ENCODE data around the gene LEPROT. TPM values are rescaled to one million over a fixed set of nuclear protein-coding genes. Genes with fewer than 3 reads are reported as not detected.
A peak's percentile ranks its signal among the peaks of the same experiment; 100 is the strongest.

The LEPROT gene
- total and polyA plus RNA-seq, 2 of the 8 experiments (the other 6 are each of a cell fraction or from before 2014, with no cell fraction given) = 25.7 to 27.2 TPM

GRCh38 chr1:65419681-65420589, 533 bp upstream of the LEPROT start:
- H3K9ac ChIP-seq (replicated peaks in 1 of 4; ENCODE audit: extremely low read depth in 1 of 4, low read depth in 3 of 4, low read length in 3 of 4) = peak overlapping the region in 3 of 4 experiments; percentile 42 to 69 (median 47); a peak in 4 of 7 replicates
- no peak for FAIRE-seq
- H4K5ac ChIP-seq (ENCODE audit: insufficient read length, low read depth, low read length) = no peak overlapping the region
- no peak overlapping the region for H2BK120ac ChIP-seq (replicated peaks; ENCODE audit: low read depth, low read length)
- H3K27ac ChIP-seq (ENCODE audit: low read depth, low read length) = peak overlapping the region; percentile 46; the same call in 1 of the 2 replicates
- no peaks in the 10 kb centered on the region for H3K36me3 ChIP-seq (ENCODE audit: control insufficient read depth in 2 of 4, insufficient read depth in 4 of 4, low read length in 3 of 4)
- H3K14ac ChIP-seq (ENCODE audit: insufficient read length) = no peak overlapping the region
- H2BK5ac ChIP-seq (ENCODE audit: low read depth, low read length) = peak overlapping the region; percentile 79
- H3K27me3 ChIP-seq (replicated peaks in 1 of 4; ENCODE audit: control insufficient read depth in 3 of 4, extremely low read depth in 1 of 4, insufficient read depth in 3 of 4, low read length in 3 of 4) = no peaks in the 10 kb centered on the region
- H4K20me1 ChIP-seq (replicated peaks in 1 of 2; ENCODE audit: control insufficient read depth in 1 of 2, insufficient read depth in 2 of 2, low read length in 2 of 2) = no peaks in the 10 kb centered on the region
- H3K23me2 ChIP-seq (ENCODE audit: low read depth, low read length) = peaks cover 6% of the 10 kb centered on the region
- POLR2A ChIA-PET (ENCODE audit: partially characterized antibody) = interaction anchor here (0.7 to 1.5 kb wide), 5 partner anchors 10 to 110 kb away, joined by 3 to 5 read pairs (median 5); partner anchors contain the start of gene DNAJC6
- CTCF ChIA-PET (ENCODE audit: partially characterized antibody) = interaction anchor here (0.7 to 3.6 kb wide), 8 partner anchors 10 to 272 kb away, joined by 3 to 10 read pairs (median 4); no protein-coding TSS in a partner anchor
- peaks cover 0 to 35% of the 10 kb centered on the region in 2 experiments; a peak in 3 of 4 replicates for H3K79me2 ChIP-seq (ENCODE audit: control insufficient read depth in 1 of 2, insufficient read depth in 2 of 2, low read length in 2 of 2)
- H3K4me1 ChIP-seq (replicated peaks in 1 of 4; ENCODE audit: control insufficient read depth in 3 of 4, insufficient read depth in 4 of 4, low read length in 3 of 4) = peaks cover 0 to 18% (median 10%) of the 10 kb centered on the region in 4 experiments; a peak in 5 of 7 replicates
- no peak overlapping the region for H3K4ac ChIP-seq (replicated peaks; ENCODE audit: insufficient read length, low read depth, low read length)
- peak overlapping the region; percentile 94 for H2AFZ ChIP-seq (ENCODE audit: low read length)
- H2AK5ac ChIP-seq (ENCODE audit: low read depth, low read length) = no peak overlapping the region
- peak; percentile 91 to 98 for DNase-seq (ENCODE audit: low read depth in 1 of 2, low spot score in 2 of 2)
- 2% methylated on average over 15 of the region's 52 CpGs; no CpG with 5 or more reads in 1 of the 2 experiments for WGBS, 2 experiments (ENCODE audit: extremely low coverage in 1 of 2, insufficient coverage in 1 of 2, insufficient read length in 1 of 2, insufficient replicate concordance in 2 of 2, low coverage in 1 of 2, low lambda C conversion rate in 2 of 2, missing lambda C conversion rate in 1 of 2)
- no peak overlapping the region for H2BK12ac ChIP-seq (ENCODE audit: low read depth, low read length)
- H2BK20ac ChIP-seq (ENCODE audit: low read length) = no peak overlapping the region
- peak overlapping the region; percentile 81 to 98 for H3K4me2 ChIP-seq (ENCODE audit: insufficient read depth in 1 of 2, low read depth in 2 of 2, low read length in 2 of 2)
- no peak overlapping the region for H3K23ac ChIP-seq (ENCODE audit: insufficient read length)
- H4K8ac ChIP-seq (ENCODE audit: extremely low read depth, insufficient read depth, low read length) = peak overlapping the region; percentile 69
- H2BK15ac ChIP-seq (ENCODE audit: low read length) = no peak overlapping the region
- peak overlapping the region; percentile 81 to 94 (median 87) for H3K4me3 ChIP-seq (ENCODE audit: extremely low read depth in 1 of 4, insufficient read depth in 2 of 4, low read depth in 3 of 4, low read length in 4 of 4)
- peaks cover 9% of the 10 kb centered on the region for H3K79me1 ChIP-seq (ENCODE audit: low read depth, low read length)
- H3K56ac ChIP-seq (replicated peaks; ENCODE audit: insufficient read length, low read depth, low read length) = peak overlapping the region; percentile 52
- H3K9me3 ChIP-seq (ENCODE audit: insufficient read depth in 2 of 2, low read depth in 1 of 2, low read length in 1 of 2) = no peaks in the 10 kb centered on the region
- H3K18ac ChIP-seq (ENCODE audit: extremely low read depth, low read length) = peak overlapping the region; percentile 85; the same call in 1 of the 2 replicates
- no peak overlapping the region for H4K91ac ChIP-seq (replicated peaks; ENCODE audit: insufficient read length, low read length)
- TF ChIP-seq, protein P1, sequence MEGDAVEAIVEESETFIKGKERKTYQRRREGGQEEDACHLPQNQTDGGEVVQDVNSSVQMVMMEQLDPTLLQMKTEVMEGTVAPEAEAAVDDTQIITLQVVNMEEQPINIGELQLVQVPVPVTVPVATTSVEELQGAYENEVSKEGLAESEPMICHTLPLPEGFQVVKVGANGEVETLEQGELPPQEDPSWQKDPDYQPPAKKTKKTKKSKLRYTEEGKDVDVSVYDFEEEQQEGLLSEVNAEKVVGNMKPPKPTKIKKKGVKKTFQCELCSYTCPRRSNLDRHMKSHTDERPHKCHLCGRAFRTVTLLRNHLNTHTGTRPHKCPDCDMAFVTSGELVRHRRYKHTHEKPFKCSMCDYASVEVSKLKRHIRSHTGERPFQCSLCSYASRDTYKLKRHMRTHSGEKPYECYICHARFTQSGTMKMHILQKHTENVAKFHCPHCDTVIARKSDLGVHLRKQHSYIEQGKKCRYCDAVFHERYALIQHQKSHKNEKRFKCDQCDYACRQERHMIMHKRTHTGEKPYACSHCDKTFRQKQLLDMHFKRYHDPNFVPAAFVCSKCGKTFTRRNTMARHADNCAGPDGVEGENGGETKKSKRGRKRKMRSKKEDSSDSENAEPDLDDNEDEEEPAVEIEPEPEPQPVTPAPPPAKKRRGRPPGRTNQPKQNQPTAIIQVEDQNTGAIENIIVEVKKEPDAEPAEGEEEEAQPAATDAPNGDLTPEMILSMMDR (IDR thresholded peaks at IDR 0.05; ENCODE audit: control extremely low read depth in 1 of 3, insufficient read depth in 1 of 3, low read depth in 1 of 3, low read length in 3 of 3) = peak in 1 of 3 experiments; percentile 6; a peak in 1 of 4 replicates
- TF ChIP-seq CREB1 (IDR thresholded peaks at IDR 0.05) = no peak
- no peak for TF ChIP-seq ATF3 (IDR thresholded peaks at IDR 0.05; ENCODE audit: insufficient read depth, low read depth, low read length)
- TF ChIP-seq CBX8 (IDR thresholded peaks at IDR 0.05; ENCODE audit: borderline replicate concordance, low read depth, low read length) = no peak
- TF ChIP-seq EP300 (IDR thresholded peaks at IDR 0.05; ENCODE audit: borderline replicate concordance in 1 of 2, low read depth in 2 of 2, low read length in 2 of 2) = no peak
- TF ChIP-seq KDM4A (IDR thresholded peaks at IDR 0.05; ENCODE audit: low read depth, low read length, severe bottlenecking) = peak; percentile 40
- no peak for TF ChIP-seq GTF2F1 (IDR thresholded peaks at IDR 0.05; ENCODE audit: borderline replicate concordance, low read depth, low read length)

Data from H1 (cell line).